ENCODE results near the gene RNF7.
"Not testable (repeated sequence)": the region's sequence is repeated elsewhere in the genome, so short reads cannot be mapped to it uniquely, and the experiment has no call there.

Gene RNF7

GRCh38 chr3:141735176-141735575, 2.9 kb upstream of the RNF7 start:
- DNase-seq (ENCODE audit: low read depth in 1 of 2, low spot score in 1 of 2): no peak

DNA sequence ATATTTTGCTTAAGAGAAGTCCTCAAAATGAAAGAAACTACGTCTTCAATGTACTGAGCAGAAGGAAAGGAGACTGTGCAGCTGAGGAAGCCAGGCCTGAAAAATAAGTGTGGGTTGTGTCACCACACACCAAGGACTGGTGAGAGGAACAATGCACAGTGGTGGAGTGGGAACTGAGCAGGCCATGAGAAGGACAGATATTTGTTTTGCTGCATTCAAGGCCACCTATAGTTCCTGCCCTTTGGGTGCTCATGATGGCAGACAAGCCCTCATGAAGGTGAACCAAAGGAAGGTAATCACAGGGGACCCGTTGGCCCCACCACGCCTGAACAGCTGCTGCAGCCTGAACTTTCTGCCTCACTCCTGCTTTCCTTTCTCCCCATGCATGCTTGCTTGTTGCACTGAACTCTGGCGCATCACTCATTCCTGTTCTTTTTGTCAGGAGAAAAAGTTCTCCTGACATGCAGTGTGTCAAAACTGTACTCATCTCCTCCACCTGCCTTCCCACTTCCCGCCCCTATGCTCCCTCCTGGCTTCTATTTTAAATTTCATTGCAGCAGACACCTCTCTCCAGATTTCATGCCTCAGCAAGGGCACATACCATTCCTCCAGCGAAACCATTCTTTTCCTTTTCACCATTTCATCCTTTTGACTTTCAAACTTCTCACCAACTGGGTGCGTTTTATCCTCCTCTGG, 2.2 kb upstream of the RNF7 start:
- no peak for DNase-seq (ENCODE audit: low read depth in 1 of 2, low spot score in 1 of 2)

GRCh38 chr3:141737093-141737492, 1.0 kb upstream of the RNF7 start:
- DNase-seq (ENCODE audit: low read depth in 1 of 2, low spot score in 1 of 2): no peak

DNA sequence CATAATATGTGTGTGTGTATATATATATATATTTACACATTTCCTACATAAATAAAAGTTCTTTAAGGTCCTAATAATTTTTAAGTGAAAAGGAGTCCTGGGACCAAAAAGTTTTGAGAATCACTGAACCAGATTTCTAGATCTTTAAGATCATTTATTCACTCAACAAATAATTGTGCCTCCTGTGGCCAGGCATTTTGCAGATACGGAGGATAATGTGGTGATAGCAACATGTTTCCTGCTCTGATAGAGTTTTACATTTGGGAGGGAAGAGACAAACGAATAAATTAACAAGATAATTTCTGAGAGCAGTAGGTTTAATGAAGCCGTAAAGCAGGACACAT, 448 bp upstream of the RNF7 start:
- DNase-seq (ENCODE audit: low read depth in 1 of 2, low spot score in 1 of 2): no peak

GRCh38 chr3:141738891-141739363, 829 bp downstream of the RNF7 start:
- no peak for DNase-seq (ENCODE audit: low read depth in 1 of 2, low spot score in 1 of 2)

DNA sequence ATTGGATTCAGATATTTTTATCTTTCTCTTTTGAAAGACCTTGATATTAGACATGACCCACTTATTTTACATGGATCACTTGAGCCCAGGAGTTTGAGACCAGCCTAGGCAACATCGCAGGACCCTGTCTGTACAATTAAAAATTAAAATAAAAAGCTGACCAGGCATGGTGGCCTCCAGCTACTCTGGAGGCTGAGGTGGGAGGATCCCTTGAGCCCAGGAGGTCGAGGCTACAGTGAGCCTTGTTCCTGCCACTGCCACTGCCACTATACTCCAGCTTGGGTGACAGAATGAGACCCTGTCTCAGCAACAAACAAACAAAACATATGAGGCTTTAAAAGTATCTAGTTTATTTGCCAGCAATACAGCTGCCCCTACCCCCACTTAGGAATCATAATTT, 1.6 kb downstream of the RNF7 start:
- no peak for DNase-seq (ENCODE audit: low read depth in 1 of 2, low spot score in 1 of 2)

- DNase-seq (ENCODE audit: low read depth in 1 of 2, low spot score in 1 of 2): no peak
Measured at GRCh38 chr3:141740349-141740748, 2.3 kb downstream of the RNF7 start.

DNA sequence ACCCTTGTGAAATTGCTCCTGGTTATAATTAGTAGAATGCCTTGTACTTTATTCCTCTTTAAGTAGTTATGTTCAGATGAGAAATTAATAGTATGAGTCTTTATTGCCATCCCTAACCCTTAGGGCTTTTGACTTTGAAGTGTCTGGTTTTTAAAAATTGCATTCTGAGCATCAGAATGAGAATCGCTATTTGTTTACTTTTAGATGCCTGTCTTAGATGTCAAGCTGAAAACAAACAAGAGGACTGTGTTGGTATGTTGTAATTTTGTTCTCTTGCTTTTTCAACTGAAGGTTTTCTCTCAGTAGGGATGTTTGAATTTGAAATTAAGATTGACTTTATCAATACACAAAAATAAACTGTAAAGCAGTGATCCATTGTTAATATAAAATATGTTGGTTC, 5.2 kb downstream of the RNF7 start:
- DNase-seq (ENCODE audit: low read depth in 1 of 2, low spot score in 1 of 2): no peak

- DNase-seq (ENCODE audit: low read depth in 1 of 2, low spot score in 1 of 2): no peak
Measured at GRCh38 chr3:141746962-141747361, 8.9 kb downstream of the RNF7 start.

DNA sequence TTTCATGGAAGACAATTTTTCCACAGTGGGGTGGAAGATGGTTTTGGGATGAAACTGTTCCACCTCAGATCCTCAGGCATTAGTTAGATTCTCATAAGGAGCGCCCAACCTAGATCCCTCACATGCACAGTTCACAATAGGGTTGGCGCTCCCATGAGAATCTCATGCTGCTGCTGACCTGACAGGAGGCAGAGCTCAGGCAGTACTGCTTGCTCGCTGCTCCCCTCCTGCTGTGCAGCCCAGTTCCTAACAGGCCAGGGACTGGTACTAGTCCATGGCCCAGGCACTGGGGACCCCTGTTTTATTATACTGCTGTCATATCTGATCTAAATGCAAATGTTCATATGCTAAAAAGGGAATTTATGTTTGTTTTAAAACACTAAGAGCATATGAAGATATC, 15.3 kb downstream of the RNF7 start:
- DNase-seq (ENCODE audit: low read depth in 1 of 2, low spot score in 1 of 2): no peak

DNA sequence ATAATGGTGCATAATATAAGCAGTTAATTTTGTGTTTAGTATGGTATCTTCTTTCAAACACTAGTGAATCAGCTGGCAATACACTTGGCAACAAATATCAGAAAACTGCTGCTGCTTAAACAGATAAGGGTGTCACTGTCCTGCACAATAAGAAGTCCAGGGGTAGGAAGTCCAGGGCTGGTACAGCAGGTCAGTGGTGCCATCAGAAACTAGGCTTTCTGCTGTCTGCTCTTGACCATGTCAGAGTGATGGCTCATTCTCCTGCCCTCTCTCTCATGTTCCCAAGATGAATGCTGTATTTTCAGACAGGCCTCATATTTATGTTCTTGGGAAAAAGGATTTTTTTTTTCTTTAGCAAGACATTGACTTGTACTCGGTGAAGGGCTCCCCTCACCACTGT, 15.9 kb downstream of the RNF7 start:
- DNase-seq (ENCODE audit: low read depth in 1 of 2, low spot score in 1 of 2): no peak

GRCh38 chr3:141762552-141762951, 24.5 kb downstream of the RNF7 start:
- DNase-seq (ENCODE audit: low read depth in 1 of 2, low spot score in 1 of 2): not testable (repeated sequence)

GRCh38 chr3:141763088-141763750, 25.1 kb downstream of the RNF7 start, which contains the start of gene GRK7:
TSS of gene GRK7 (plus strand) at chr3:141763408. CDS start at chr3:141778285, 14,877 bp downstream.
- DNase-seq (ENCODE audit: low read depth in 1 of 2, low spot score in 1 of 2): no peak

GRCh38 chr3:141764045-141764444, 25.9 kb downstream of the RNF7 start:
- no peak for DNase-seq (ENCODE audit: low read depth in 1 of 2, low spot score in 1 of 2)

DNA sequence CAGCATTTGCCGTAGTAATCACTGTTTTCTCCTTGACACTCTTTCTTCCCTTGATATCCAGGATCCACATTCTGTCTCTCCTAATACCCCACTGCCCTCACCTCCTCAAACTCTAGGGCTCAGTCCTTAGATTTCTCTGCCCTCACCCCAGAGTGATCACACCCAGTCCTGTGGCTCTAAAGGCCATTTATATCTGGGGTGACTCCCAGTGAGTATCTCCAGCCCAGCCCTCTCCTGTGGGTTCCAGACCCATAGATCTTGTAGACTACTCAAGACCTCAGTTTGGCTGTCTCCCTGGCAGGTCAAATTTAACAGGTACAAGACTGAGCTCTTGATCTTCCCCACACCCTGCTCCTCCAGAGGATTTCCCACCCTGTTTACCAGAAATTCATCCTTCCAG, 26.4 kb downstream of the RNF7 start:
- no peak for DNase-seq (ENCODE audit: low read depth in 1 of 2, low spot score in 1 of 2)

DNA sequence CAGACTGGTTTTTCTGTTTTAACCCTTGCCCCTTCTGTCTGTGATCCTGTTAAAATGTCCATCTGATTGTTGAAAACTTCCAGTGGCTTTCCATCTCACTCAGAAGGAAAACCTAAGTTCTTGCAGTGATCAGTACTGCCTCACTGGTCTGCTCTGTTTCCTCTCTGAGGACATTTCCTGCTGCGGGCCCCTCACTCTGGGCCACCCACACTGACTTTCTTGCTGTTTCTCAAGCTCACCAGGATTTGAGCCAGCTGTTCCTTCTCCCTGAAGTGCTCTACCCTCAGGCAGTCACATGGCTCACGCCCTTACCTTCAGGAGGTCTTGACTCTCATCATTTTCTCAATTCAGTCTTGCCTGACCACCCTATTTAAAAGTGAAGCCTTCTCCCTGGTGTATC, 26.9 kb downstream of the RNF7 start:
- DNase-seq (ENCODE audit: low read depth in 1 of 2, low spot score in 1 of 2): no peak

- no peak for DNase-seq (ENCODE audit: low read depth in 1 of 2, low spot score in 1 of 2)
Measured at GRCh38 chr3:141767066-141767465, 29.0 kb downstream of the RNF7 start.

GRCh38 chr3:141769221-141769894, 31.3 kb downstream of the RNF7 start:
- DNase-seq (ENCODE audit: low read depth in 1 of 2, low spot score in 1 of 2): no peak

DNA sequence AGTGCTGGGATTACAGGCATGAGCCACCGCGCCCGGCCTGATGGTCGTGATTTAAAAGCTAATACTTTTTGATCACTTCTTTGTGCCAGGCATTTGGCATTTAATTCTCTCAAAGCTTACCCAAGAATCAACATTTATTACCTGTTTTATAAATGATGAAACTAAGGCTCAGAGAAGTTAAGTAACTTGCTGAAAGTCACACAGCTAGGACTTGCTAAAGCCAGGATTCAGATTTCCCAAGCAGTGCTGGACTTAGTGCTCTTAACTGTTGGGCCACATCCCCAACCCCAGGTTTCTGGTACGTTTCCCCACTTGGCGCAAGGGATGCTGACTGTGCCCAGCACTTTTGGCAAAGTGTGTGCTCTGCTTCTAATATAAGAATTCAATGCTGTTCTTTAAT, 35.6 kb downstream of the RNF7 start:
- DNase-seq (ENCODE audit: low read depth in 1 of 2, low spot score in 1 of 2): no peak

DNA sequence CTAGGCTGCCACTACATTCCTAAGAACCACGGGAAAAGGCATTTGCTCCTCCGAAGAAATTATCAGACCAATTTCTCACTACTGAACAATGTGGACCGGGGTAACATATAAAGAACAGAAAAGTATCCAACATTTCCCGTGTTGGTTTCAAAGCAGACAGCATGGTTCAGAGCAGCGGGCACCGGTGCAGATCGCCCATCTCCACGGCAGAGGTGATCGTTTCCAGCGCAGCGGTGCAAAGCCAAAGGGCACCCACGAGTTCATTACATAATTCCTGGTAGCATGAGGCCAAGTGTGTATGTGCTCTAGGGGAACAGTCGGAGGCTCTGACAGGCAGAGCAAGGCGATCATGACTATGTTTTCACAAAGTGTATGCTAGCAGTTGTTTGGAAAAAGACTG, 38.3 kb downstream of the RNF7 start:
- DNase-seq (ENCODE audit: low read depth in 1 of 2, low spot score in 1 of 2): no peak

DNA sequence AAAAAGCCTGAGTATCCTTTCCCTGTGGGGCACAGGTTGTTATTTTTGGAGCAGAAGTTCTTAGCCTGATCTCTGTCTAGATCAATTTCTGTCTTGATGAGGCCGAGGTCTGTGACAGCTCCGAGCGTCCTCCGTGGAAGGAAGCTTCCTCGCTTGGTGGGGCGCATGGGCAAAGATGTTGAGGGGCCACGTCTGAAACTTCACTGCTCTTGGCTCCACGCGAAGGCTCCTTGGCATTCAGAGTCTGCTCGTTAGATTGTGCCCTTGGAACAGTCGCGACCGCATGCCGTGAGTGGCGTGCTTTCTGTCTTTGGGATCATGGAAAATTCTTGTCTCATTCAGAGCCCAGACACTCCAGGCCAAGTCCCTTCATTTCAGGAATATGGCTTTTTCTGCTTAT, 38.8 kb downstream of the RNF7 start:
- no peak for DNase-seq (ENCODE audit: low read depth in 1 of 2, low spot score in 1 of 2)
